ENCODE data around the gene BMP8A.
A peak's percentile ranks its signal among the peaks of the same experiment; 100 is the strongest.
"Not testable (repeated sequence)": the region's sequence is repeated elsewhere in the genome, so short reads cannot be mapped to it uniquely, and the experiment has no call there.

Gene BMP8A

DNA sequence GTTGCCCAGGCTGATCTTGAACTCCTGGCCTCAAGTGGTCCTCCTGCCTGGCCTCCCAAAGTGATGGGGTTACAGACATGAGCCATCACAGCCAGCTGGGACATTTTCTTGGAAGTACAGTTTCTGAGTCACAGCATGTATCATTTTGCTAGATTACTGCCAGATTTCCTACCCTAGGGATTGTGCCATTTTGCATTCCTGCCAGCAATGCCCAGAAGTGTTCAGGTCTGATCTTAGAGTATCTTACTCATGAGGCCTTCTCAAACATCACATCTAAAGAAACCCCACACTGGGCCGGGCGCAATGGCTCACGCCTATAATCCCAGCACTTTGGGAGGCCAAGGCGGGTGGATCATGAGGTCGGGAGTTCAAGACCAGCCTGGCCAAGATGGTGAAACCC is 10.2 kb downstream of the BMP8A start:
- no peaks in the 10 kb centered on the region for H3K9me3 ChIP-seq (ENCODE audit: control insufficient read depth in 2 of 2, low read length in 2 of 2)
- no peaks in the 10 kb centered on the region for H3K27me3 ChIP-seq (ENCODE audit: control insufficient read depth in 2 of 2, insufficient read depth in 2 of 2, low read length in 2 of 2)
- no peak overlapping the region for H3K9ac ChIP-seq (ENCODE audit: low read depth in 1 of 2, low read length in 2 of 2)
- H3K27ac ChIP-seq (ENCODE audit: low read depth in 2 of 2, low read length in 2 of 2), result no peak overlapping the region
- no peaks in the 10 kb centered on the region for H3K36me3 ChIP-seq (ENCODE audit: control insufficient read depth in 2 of 2, insufficient read depth in 2 of 2, low read length in 2 of 2)
- H3K4me3 ChIP-seq (ENCODE audit: low read length in 2 of 2), result no peak overlapping the region
- H3K4me1 ChIP-seq (ENCODE audit: control insufficient read depth in 2 of 2, insufficient read depth in 2 of 2, low read length in 2 of 2), result peaks cover 0 to 2% of the 10 kb centered on the region in 2 donors

DNA sequence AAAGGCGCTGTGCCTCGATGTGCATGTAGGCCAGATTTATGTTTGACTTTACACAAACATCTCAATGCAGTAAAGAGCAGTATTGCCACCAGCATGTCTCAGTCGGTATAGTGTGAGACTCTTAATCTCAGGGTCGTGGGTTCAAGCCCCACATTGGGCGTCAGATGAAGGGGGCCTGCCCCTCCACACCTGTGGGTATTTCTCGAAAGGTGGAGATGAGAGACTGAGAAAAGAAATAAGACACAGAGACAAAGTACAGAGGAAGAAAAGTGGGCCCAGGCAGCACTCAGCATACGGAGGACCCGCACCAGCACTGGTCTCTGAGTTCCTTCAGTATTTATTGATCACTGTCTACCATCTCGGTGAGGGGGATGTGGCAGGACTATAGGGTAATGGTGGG is 13.0 kb downstream of the BMP8A start:
- H3K27me3 ChIP-seq (ENCODE audit: control insufficient read depth in 2 of 2, insufficient read depth in 2 of 2, low read length in 2 of 2); H3K4me3 ChIP-seq (ENCODE audit: low read length in 2 of 2); H3K9ac ChIP-seq (ENCODE audit: low read depth in 1 of 2, low read length in 2 of 2); H3K36me3 ChIP-seq (ENCODE audit: control insufficient read depth in 2 of 2, insufficient read depth in 2 of 2, low read length in 2 of 2); H3K9me3 ChIP-seq (ENCODE audit: control insufficient read depth in 2 of 2, low read length in 2 of 2); H3K27ac ChIP-seq (ENCODE audit: low read depth in 2 of 2, low read length in 2 of 2); H3K4me1 ChIP-seq (ENCODE audit: control insufficient read depth in 2 of 2, insufficient read depth in 2 of 2, low read length in 2 of 2): not testable (repeated sequence)

DNA sequence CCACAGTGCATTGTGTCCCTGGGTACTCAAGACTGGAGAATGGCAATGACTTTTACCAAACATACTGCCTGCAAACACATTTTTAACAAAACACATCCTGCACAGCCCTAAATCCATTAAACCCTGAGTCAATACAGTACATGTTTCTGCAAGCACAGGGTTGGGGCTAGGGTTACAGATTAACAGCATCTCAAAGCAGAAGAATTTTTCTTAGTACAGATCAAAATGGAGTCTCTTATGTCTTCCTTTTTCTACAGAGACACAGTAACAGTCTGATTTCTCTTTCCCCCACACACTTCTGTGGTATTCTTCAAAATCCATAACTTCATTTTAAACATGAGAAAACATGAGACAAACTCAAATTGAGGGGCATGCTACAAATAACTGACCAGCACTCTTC is 13.9 kb downstream of the BMP8A start:
- Histone ChIP-seq H3K4me3 (ENCODE audit: low read length in 2 of 2) (no peak overlapping the region), H3K27me3 (ENCODE audit: control insufficient read depth in 2 of 2, insufficient read depth in 2 of 2, low read length in 2 of 2) (no peaks in the 10 kb centered on the region), H3K27ac (ENCODE audit: low read depth in 2 of 2, low read length in 2 of 2) (no peak overlapping the region), H3K4me1 (ENCODE audit: control insufficient read depth in 2 of 2, insufficient read depth in 2 of 2, low read length in 2 of 2) (peaks cover 0 to 2% of the 10 kb centered on the region in 2 donors), H3K9ac (ENCODE audit: low read depth in 1 of 2, low read length in 2 of 2) (no peak overlapping the region), H3K9me3 (ENCODE audit: control insufficient read depth in 2 of 2, low read length in 2 of 2) (no peaks in the 10 kb centered on the region), H3K36me3 (ENCODE audit: control insufficient read depth in 2 of 2, insufficient read depth in 2 of 2, low read length in 2 of 2) (no peaks in the 10 kb centered on the region)

DNA sequence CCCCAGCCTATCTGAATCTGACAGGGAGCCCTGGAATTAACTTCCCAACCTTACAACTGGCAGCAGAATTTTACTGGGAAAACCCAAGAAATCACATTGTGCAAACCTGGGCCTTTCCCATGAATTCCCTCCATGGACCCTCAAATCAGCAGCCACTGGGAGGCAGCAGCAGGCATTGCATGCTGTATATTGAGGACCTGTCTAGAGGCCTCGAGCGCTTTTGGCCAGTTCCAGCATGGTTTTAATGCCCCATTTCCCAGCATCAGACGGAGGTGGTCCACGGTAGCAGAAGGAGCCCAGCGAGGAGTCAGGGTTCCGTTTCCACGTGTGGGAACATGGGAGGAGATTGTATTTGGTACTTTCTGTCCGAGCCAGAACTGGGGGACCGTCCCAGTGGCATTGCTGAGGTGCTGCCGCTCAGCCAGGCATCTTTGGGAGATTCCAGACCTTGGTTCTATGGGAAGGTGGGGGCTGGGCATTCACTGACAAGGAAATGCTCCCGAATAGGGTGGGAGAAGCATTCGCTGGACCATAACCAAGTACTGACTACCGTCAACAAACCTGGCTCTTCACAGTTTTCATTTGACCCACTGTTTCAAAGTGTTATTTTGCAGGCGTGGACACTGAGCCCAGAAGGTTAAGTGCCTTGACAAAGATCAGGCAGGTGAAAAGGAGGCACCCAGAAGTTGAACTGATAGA is 15.9 kb downstream of the BMP8A start:
- Histone ChIP-seq H3K4me3 (ENCODE audit: low read length in 2 of 2) (no peak overlapping the region), H3K9me3 (ENCODE audit: control insufficient read depth in 2 of 2, low read length in 2 of 2) (no peaks in the 10 kb centered on the region), H3K27ac (ENCODE audit: low read depth in 2 of 2, low read length in 2 of 2) (no peak overlapping the region), H3K36me3 (ENCODE audit: control insufficient read depth in 2 of 2, insufficient read depth in 2 of 2, low read length in 2 of 2) (no peaks in the 10 kb centered on the region), H3K9ac (ENCODE audit: low read depth in 1 of 2, low read length in 2 of 2) (no peak overlapping the region), H3K4me1 (ENCODE audit: control insufficient read depth in 2 of 2, insufficient read depth in 2 of 2, low read length in 2 of 2) (peaks cover 0 to 2% of the 10 kb centered on the region in 2 donors), H3K27me3 (ENCODE audit: control insufficient read depth in 2 of 2, insufficient read depth in 2 of 2, low read length in 2 of 2) (no peaks in the 10 kb centered on the region)

DNA sequence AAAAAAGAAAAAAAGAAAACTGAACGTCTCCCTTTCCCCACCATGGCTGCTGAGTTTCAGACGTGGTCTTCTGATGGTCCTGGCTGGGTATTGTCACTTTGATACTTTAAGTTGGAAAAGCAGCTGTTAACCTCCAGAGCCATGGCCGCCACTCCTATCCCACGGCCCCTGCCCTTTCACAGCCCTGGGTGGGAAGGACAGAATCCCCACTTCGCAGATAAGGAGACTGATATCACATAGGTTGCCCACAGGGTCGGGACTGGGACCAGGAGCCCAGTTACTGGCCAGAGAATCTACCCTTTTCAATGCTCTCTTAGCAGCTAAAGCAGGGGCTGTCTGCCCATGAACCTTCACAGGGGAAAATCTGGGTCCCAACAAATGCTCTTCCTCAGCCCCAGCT is 16.8 kb downstream of the BMP8A start:
- no peaks in the 10 kb centered on the region for H3K27me3 ChIP-seq (ENCODE audit: control insufficient read depth in 2 of 2, insufficient read depth in 2 of 2, low read length in 2 of 2)
- no peaks in the 10 kb centered on the region for H3K9me3 ChIP-seq (ENCODE audit: control insufficient read depth in 2 of 2, low read length in 2 of 2)
- no peak overlapping the region for H3K27ac ChIP-seq (ENCODE audit: low read depth in 2 of 2, low read length in 2 of 2)
- no peaks in the 10 kb centered on the region for H3K36me3 ChIP-seq (ENCODE audit: control insufficient read depth in 2 of 2, insufficient read depth in 2 of 2, low read length in 2 of 2)
- H3K9ac ChIP-seq (ENCODE audit: low read depth in 1 of 2, low read length in 2 of 2), result no peak overlapping the region
- H3K4me1 ChIP-seq (ENCODE audit: control insufficient read depth in 2 of 2, insufficient read depth in 2 of 2, low read length in 2 of 2), result peaks cover 0 to 2% of the 10 kb centered on the region in 2 donors
- no peak overlapping the region for H3K4me3 ChIP-seq (ENCODE audit: low read length in 2 of 2)

DNA sequence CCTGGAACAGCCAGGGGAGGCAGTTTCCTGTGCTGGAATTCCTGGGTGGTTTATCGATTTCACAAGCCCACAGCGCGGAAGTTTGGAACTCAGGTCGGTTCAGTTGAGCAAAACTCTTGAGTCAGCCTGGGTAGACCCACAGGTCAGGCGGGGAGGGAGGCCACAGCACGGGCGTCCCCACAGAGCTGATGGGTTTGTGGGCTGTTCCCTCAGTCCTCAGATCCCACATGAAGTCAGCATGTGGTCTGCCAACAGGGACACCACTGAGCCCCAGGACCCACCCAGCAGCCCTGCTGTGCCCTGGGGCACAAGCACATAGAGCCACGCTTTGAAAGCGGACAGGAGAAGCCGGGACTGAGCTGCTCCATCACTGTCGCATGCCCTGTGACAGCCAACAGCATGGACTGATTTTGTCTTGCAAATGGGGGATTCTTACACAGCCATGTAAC is 17.4 kb downstream of the BMP8A start:
- H3K27me3 ChIP-seq (ENCODE audit: control insufficient read depth in 2 of 2, insufficient read depth in 2 of 2, low read length in 2 of 2), result no peaks in the 10 kb centered on the region
- H3K4me3 ChIP-seq (ENCODE audit: low read length in 2 of 2), result peak overlapping the region in 1 of 2 donors; percentile 26
- H3K36me3 ChIP-seq (ENCODE audit: control insufficient read depth in 2 of 2, insufficient read depth in 2 of 2, low read length in 2 of 2), result no peaks in the 10 kb centered on the region
- H3K4me1 ChIP-seq (ENCODE audit: control insufficient read depth in 2 of 2, insufficient read depth in 2 of 2, low read length in 2 of 2), result peaks cover 0 to 2% of the 10 kb centered on the region in 2 donors
- H3K9ac ChIP-seq (ENCODE audit: low read depth in 1 of 2, low read length in 2 of 2), result no peak overlapping the region
- H3K27ac ChIP-seq (ENCODE audit: low read depth in 2 of 2, low read length in 2 of 2), result peak overlapping the region in 1 of 2 donors; percentile 38
- H3K9me3 ChIP-seq (ENCODE audit: control insufficient read depth in 2 of 2, low read length in 2 of 2), result no peaks in the 10 kb centered on the region

DNA sequence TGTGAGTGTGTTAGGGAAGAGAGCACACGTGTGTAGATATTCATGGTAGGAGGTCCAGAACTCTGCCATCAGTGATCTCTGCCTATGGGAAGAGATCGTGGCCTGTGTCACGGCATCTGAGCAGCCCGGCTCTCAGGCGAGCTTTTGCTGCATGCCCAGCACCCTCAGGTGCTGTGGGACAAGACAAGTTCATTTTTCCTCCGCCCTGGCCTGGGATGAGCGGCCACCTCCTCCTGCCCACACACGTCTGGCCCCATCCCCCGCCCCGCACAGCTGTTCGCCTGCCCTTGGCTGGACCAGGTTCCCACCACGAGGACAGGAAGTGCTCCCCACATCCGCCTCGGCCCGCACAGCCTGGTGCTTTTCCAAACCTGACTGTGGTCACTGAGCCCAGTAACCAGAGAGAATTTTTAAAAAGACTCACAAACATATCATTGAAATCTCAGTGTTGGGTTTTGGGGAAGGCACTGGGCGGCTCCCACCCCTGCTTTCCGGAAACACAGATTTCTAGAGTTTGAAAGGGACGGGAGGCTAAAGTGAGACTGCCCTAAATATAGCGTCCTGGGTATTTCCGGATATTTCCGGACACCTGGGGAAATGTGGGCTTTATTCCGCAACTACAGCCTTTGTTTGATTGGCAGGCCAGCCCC is 18.0 kb downstream of the BMP8A start:
- Histone ChIP-seq H3K27me3 (ENCODE audit: control insufficient read depth in 2 of 2, insufficient read depth in 2 of 2, low read length in 2 of 2) (no peaks in the 10 kb centered on the region), H3K9ac (ENCODE audit: low read depth in 1 of 2, low read length in 2 of 2) (no peak overlapping the region), H3K4me1 (ENCODE audit: control insufficient read depth in 2 of 2, insufficient read depth in 2 of 2, low read length in 2 of 2) (peaks cover 0 to 2% of the 10 kb centered on the region in 2 donors), H3K36me3 (ENCODE audit: control insufficient read depth in 2 of 2, insufficient read depth in 2 of 2, low read length in 2 of 2) (no peaks in the 10 kb centered on the region), H3K4me3 (ENCODE audit: low read length in 2 of 2) (peak overlapping the region in 1 of 2 donors; percentile 26), H3K9me3 (ENCODE audit: control insufficient read depth in 2 of 2, low read length in 2 of 2) (no peaks in the 10 kb centered on the region), H3K27ac (ENCODE audit: low read depth in 2 of 2, low read length in 2 of 2) (peak overlapping the region in 1 of 2 donors; percentile 38)

DNA sequence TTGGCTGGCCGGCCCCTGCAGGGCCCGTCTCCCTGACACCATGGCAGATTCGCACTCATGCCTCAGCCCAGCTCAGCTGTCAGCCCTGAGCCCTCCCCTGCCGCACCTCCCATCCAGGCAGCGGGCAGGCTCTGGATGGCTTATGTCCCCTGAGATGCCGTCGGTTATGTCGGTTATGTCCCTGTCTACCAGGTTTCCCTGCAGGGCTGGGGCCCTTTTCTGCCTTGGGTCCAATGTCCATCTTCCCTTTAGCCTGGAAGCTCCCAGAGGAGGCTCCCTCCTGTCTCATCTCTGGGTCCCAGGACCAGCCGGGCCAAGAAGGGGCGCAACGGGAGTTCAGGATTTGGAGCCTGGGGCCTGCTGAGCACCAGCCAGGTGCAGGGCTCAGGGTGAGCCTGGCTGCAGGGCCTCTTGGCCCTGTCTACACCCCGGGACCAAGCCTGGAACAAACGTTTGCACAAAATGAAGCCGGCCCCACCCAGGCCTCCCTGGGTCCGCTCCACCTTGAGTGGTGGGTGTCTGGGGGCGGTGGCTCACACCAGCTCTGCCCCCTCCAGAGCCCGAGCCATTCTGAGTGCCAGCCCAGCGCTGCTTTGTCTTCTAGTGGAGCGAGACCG is 19.2 kb downstream of the BMP8A start:
- H3K9ac ChIP-seq (ENCODE audit: low read depth in 1 of 2, low read length in 2 of 2); H3K9me3 ChIP-seq (ENCODE audit: control insufficient read depth in 2 of 2, low read length in 2 of 2); H3K27me3 ChIP-seq (ENCODE audit: control insufficient read depth in 2 of 2, insufficient read depth in 2 of 2, low read length in 2 of 2); H3K4me3 ChIP-seq (ENCODE audit: low read length in 2 of 2); H3K36me3 ChIP-seq (ENCODE audit: control insufficient read depth in 2 of 2, insufficient read depth in 2 of 2, low read length in 2 of 2); H3K27ac ChIP-seq (ENCODE audit: low read depth in 2 of 2, low read length in 2 of 2); H3K4me1 ChIP-seq (ENCODE audit: control insufficient read depth in 2 of 2, insufficient read depth in 2 of 2, low read length in 2 of 2): not testable (repeated sequence)

DNA sequence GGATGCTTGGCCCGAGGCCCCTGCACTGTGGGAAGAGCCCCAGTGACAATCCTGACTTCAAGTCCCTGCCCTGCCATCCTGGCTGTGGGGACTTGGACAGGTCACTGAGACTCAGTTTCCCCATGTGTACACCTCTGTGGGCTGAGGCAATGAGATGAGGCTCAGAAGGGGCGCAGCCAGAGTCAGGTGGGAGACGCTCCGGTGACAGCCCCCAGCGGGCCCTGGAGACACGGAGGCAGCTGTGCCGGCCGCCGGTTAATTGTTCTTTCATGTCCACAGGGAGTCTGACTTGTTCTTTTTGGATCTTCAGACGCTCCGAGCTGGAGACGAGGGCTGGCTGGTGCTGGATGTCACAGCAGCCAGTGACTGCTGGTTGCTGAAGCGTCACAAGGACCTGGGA is 20.0 kb downstream of the BMP8A start:
- not testable (repeated sequence) for H3K4me1 ChIP-seq (ENCODE audit: control insufficient read depth in 2 of 2, insufficient read depth in 2 of 2, low read length in 2 of 2); H3K27me3 ChIP-seq (ENCODE audit: control insufficient read depth in 2 of 2, insufficient read depth in 2 of 2, low read length in 2 of 2); H3K36me3 ChIP-seq (ENCODE audit: control insufficient read depth in 2 of 2, insufficient read depth in 2 of 2, low read length in 2 of 2); H3K9me3 ChIP-seq (ENCODE audit: control insufficient read depth in 2 of 2, low read length in 2 of 2); H3K9ac ChIP-seq (ENCODE audit: low read depth in 1 of 2, low read length in 2 of 2); H3K27ac ChIP-seq (ENCODE audit: low read depth in 2 of 2, low read length in 2 of 2); H3K4me3 ChIP-seq (ENCODE audit: low read length in 2 of 2)

DNA sequence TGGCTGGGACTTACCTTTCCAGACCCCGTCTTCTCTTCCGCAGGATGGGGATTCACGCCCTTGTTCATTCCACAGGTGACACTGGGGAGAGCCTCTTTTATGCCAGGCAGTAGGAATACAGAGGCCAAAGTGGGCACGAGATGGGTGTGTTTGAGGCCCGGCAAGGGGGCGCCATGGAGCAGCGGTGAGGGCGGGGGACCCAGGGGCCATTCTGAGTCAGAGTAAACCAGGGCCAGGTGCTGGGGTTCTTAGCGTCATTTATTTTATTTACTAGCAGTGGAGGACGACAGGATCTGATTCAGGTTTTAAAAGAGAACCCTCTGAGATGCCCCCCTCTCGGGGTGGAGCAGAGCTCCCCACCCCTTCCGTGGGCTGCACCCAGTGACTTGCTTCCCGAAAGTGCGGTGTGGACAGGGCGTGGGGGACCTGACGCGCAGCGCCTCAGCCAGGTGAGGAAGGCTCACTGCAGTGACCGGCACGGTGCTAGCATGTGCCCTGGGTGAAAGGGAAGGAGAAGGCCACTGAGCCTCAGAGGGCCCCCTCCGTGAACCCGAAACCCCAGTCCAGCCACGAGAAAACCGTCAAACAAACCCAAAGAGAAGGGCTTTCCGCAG is 20.9 kb downstream of the BMP8A start:
- not testable (repeated sequence) for H3K4me3 ChIP-seq (ENCODE audit: low read length in 2 of 2); H3K27me3 ChIP-seq (ENCODE audit: control insufficient read depth in 2 of 2, insufficient read depth in 2 of 2, low read length in 2 of 2); H3K27ac ChIP-seq (ENCODE audit: low read depth in 2 of 2, low read length in 2 of 2); H3K4me1 ChIP-seq (ENCODE audit: control insufficient read depth in 2 of 2, insufficient read depth in 2 of 2, low read length in 2 of 2); H3K9ac ChIP-seq (ENCODE audit: low read depth in 1 of 2, low read length in 2 of 2); H3K9me3 ChIP-seq (ENCODE audit: control insufficient read depth in 2 of 2, low read length in 2 of 2); H3K36me3 ChIP-seq (ENCODE audit: control insufficient read depth in 2 of 2, insufficient read depth in 2 of 2, low read length in 2 of 2)
